Measurements from ENCODE around the gene SNRNP25. TPM values are rescaled to one million over a fixed set of nuclear protein-coding genes. Genes with fewer than 3 reads are reported as not detected.

Gene SNRNP25
- total RNA-seq, 4 donors from 2014 or later: 9.5 to 21.7 (median 13.9) TPM

GRCh38 chr16:75580-76501 lies 22.2 kb downstream of the SNRNP25 start:
- WGBS: 28% methylated on average over 8 of the region's 11 CpGs
- DNase-seq (ENCODE audit: low spot score in 2 of 2): peak; percentile 93 to 94

GRCh38 chr16:76535-77272 lies 23.1 kb downstream of the SNRNP25 start:
- Histone ChIP-seq H3K27me3 (no peaks in the 10 kb centered on the region), H3K36me3 (peaks cover 13% of the 10 kb centered on the region), H3K4me1 (peaks cover 69% of the 10 kb centered on the region), H3K27ac (peak overlapping the region; percentile 89), H3K9me3 (no peaks in the 10 kb centered on the region), H3K4me3 (peak overlapping the region; percentile 61)
- no peak for TF ChIP-seq EP300 (IDR thresholded peaks at IDR 0.05)
- TF ChIP-seq POLR2AphosphoS5 (IDR thresholded peaks at IDR 0.05): no peak
- no peak for TF ChIP-seq POLR2A (IDR thresholded peaks at IDR 0.05)
- no peak for TF ChIP-seq CTCF (IDR thresholded peaks at IDR 0.05)
- WGBS: 34% methylated on average over 5 of the region's 13 CpGs
- DNase-seq (ENCODE audit: low spot score in 2 of 2): peak in 1 of 2 donors; percentile 92

More at GRCh38 chr16:75580-76501, 22.2 kb downstream of the SNRNP25 start:
- Histone ChIP-seq H3K4me1 (peaks cover 78% of the 10 kb centered on the region), H3K36me3 (peaks cover 9% of the 10 kb centered on the region), H3K9me3 (no peaks in the 10 kb centered on the region), H3K4me3 (peak overlapping the region; percentile 12), H3K27ac (peak overlapping the region; percentile 89), H3K27me3 (no peaks in the 10 kb centered on the region)
- TF ChIP-seq POLR2A (IDR thresholded peaks at IDR 0.05) (no peak), CTCF (IDR thresholded peaks at IDR 0.05) (peak in 1 of 2 donors; percentile 29), POLR2AphosphoS5 (IDR thresholded peaks at IDR 0.05) (peak in 2 of 3 donors; percentile 4 to 23), EP300 (IDR thresholded peaks at IDR 0.05) (no peak)

DNA sequence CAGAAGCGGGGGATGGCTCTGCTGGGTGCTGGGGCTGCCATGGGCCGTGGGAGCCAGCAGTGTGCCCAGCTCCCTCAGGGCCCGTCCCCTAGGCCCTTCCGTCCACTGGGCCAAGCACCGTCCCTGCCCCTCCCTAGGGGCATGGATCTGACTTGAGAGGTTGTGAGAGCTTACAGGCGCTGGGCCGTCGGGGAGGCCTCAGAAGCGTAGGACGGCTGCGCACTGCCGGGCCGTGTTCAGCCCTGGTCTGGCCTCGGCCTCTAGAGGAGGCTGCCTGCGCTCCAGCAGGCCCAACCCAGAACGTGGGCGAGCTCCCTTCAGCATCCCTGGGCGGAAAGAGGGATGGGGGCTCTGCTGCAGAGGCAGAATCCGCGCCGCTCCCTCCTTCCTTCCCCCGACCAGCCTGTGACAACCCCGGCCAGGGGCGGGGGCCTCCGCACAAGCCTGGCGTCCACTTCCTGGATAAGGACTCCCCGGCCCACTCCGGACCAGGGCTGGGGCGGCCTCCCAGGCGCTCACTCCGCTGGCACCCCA lies 23.7 kb downstream of the SNRNP25 start:
- 9% methylated on average over 15 of the region's 31 CpGs for WGBS
- no peaks in the 10 kb centered on the region for H3K27me3 ChIP-seq
- no peak for TF ChIP-seq CTCF (IDR thresholded peaks at IDR 0.05)
- TF ChIP-seq POLR2A (IDR thresholded peaks at IDR 0.05): no peak
- TF ChIP-seq EP300 (IDR thresholded peaks at IDR 0.05): no peak
- no peak for TF ChIP-seq POLR2AphosphoS5 (IDR thresholded peaks at IDR 0.05)
- H3K27ac ChIP-seq: peak overlapping the region; percentile 89
- peak overlapping the region; percentile 61 for H3K4me3 ChIP-seq
- DNase-seq (ENCODE audit: low spot score in 2 of 2): no peak
- peaks cover 13% of the 10 kb centered on the region for H3K36me3 ChIP-seq
- peaks cover 68% of the 10 kb centered on the region for H3K4me1 ChIP-seq
- H3K9me3 ChIP-seq: no peaks in the 10 kb centered on the region

- DNase-seq (ENCODE audit: low spot score in 2 of 2): peak; percentile 91
- peak within 1 kb of the TSS; percentile 61 for H3K4me3 ChIP-seq
- peak within 1 kb of the TSS; percentile 89 for H3K27ac ChIP-seq
- H3K4me1 ChIP-seq: peaks cover 63% of the 10 kb centered on the region
- WGBS: no CpG with 5 or more reads among the region's 83 CpGs
- H3K27me3 ChIP-seq: no peaks in the 10 kb centered on the region
- TF ChIP-seq EP300 (IDR thresholded peaks at IDR 0.05) (no peak), POLR2A (IDR thresholded peaks at IDR 0.05) (peak in 1 of 2 donors; percentile 49), POLR2AphosphoS5 (IDR thresholded peaks at IDR 0.05) (peak in 1 of 3 donors; percentile 52), CTCF (IDR thresholded peaks at IDR 0.05) (no peak)
- peaks cover 19% of the 10 kb centered on the region for H3K36me3 ChIP-seq
- H3K9me3 ChIP-seq: no peaks in the 10 kb centered on the region
Measured at GRCh38 chr16:77807-78443, 24.3 kb downstream of the SNRNP25 start, which contains the start of gene MPG. Gene MPG, plus strand, starts transcription at chr16:78225. Its CDS starts 85 bp downstream, at chr16:78310.
